RCC 7860 (cell line): ENCODE measurements around the gene PGM1.

Experiments
- DNase-seq: peaks from one replicate; pipeline ENCODE4 v3.0.0-alpha.2; 2015; ENCODE audit warnings: low spot score
- FAIRE-seq: peaks from 2 replicates; lab custom pipeline; 2012; peaks lifted over from hg19 to GRCh38; lab: Jason Lieb, UNC

PGM1 gene

GRCh38 chr1:63663873-63664272 lies 70.7 kb downstream of the PGM1 start:
- peak; percentile 56 for FAIRE-seq
- peak; percentile 74 for DNase-seq

- no peak for FAIRE-seq
- DNase-seq, result no peak
Observed at GRCh38 chr1:63664742-63665141, 71.5 kb downstream of the PGM1 start.

GRCh38 chr1:63665410-63665809 lies 72.2 kb downstream of the PGM1 start:
- FAIRE-seq, result no peak
- DNase-seq, result no peak

GRCh38 chr1:63665824-63666223 lies 72.6 kb downstream of the PGM1 start:
- FAIRE-seq (no peak), DNase-seq (no peak)

- DNase-seq (no peak), FAIRE-seq (no peak)
Observed at GRCh38 chr1:63668298-63668697, 75.1 kb downstream of the PGM1 start.

GRCh38 chr1:63669151-63669961 lies 76.1 kb downstream of the PGM1 start:
- DNase-seq (no peak), FAIRE-seq (no peak)

- FAIRE-seq (no peak), DNase-seq (no peak)
Observed at GRCh38 chr1:63670164-63670563, 77.0 kb downstream of the PGM1 start.

GRCh38 chr1:63671514-63671913 lies 78.3 kb downstream of the PGM1 start:
- no peak for FAIRE-seq
- DNase-seq, result no peak

GRCh38 chr1:63674238-63674864 lies 81.1 kb downstream of the PGM1 start:
- peak; percentile 95 for FAIRE-seq

GRCh38 chr1:63674865-63675419 lies 81.7 kb downstream of the PGM1 start:
- no peak for FAIRE-seq
- no peak for DNase-seq

More at GRCh38 chr1:63674238-63674864, 81.1 kb downstream of the PGM1 start:
- DNase-seq, result peak; percentile 95

GRCh38 chr1:63675420-63675931 lies 82.3 kb downstream of the PGM1 start:
- FAIRE-seq (no peak), DNase-seq (no peak)

- FAIRE-seq, result no peak
- DNase-seq, result no peak
Observed at GRCh38 chr1:63677497-63677896, 84.3 kb downstream of the PGM1 start.

- DNase-seq (no peak), FAIRE-seq (no peak)
Observed at GRCh38 chr1:63678200-63678599, 85.0 kb downstream of the PGM1 start.

- FAIRE-seq (peak; percentile 77), DNase-seq (peak; percentile 51)
Observed at GRCh38 chr1:63679076-63679475, 85.9 kb downstream of the PGM1 start.

- DNase-seq (no peak), FAIRE-seq (no peak)
Observed at GRCh38 chr1:63679589-63679988, 86.4 kb downstream of the PGM1 start.

GRCh38 chr1:63682936-63683335 lies 89.7 kb downstream of the PGM1 start:
- FAIRE-seq (no peak), DNase-seq (no peak)

- no peak for DNase-seq
- no peak for FAIRE-seq
Observed at GRCh38 chr1:63683759-63684158, 90.5 kb downstream of the PGM1 start.

- FAIRE-seq, result no peak
Observed at GRCh38 chr1:63686696-63687095, 93.5 kb downstream of the PGM1 start.

GRCh38 chr1:63688302-63688890 lies 95.2 kb downstream of the PGM1 start:
- FAIRE-seq (no peak), DNase-seq (no peak)

More at GRCh38 chr1:63686696-63687095, 93.5 kb downstream of the PGM1 start:
- no peak for DNase-seq

GRCh38 chr1:63690966-63691700 lies 97.9 kb downstream of the PGM1 start:
- DNase-seq (no peak), FAIRE-seq (no peak)
